Astrocyte of the cerebellum (primary cell): ENCODE data around the gene WDR76.
A peak's percentile ranks its signal among the peaks of the same experiment; 100 is the strongest.

ENCODE experiments used
- DNase-seq: peaks from one replicate; pipeline ENCODE4 v3.0.0-alpha.2; 2011; ENCODE audit warnings: low read depth
- H3K4me3 ChIP-seq: 2 replicates; pipeline ENCODE4 v1.5.1; 2011; ENCODE audit warnings: mild to moderate bottlenecking, low read depth, low read length, moderate library complexity
- CTCF ChIP-seq: IDR thresholded peaks from 2 replicates; pipeline ENCODE4 v1.5.1; 2012; ENCODE audit warnings: low read length, low read depth, moderate library complexity, mild to moderate bottlenecking; ENCODE audit errors: missing control alignments
- in situ Hi-C: cut with HindIII; loops from 2 replicates; pipeline ENCODE4 v1.10.0; 2017; ENCODE audit warnings: low sequenced_read_pairs

WDR76 gene

GRCh38 chr15:43911235-43911781 lies 84.5 kb downstream of the WDR76 start:
- peak; percentile 97 for DNase-seq
- in situ Hi-C loops, result loop anchor here (25.0 kb wide), 1 partner anchor 576 kb away; no protein-coding TSS in a partner anchor
- TF ChIP-seq CTCF, result no peak
- no peak overlapping the region for H3K4me3 ChIP-seq

- no peak for DNase-seq
- in situ Hi-C loops, result loop anchor here (25.0 kb wide), 1 partner anchor 575 kb away; no protein-coding TSS in a partner anchor
- TF ChIP-seq CTCF, result no peak
- H3K4me3 ChIP-seq, result no peak overlapping the region
Observed at GRCh38 chr15:43912208-43912607, 85.4 kb downstream of the WDR76 start.

GRCh38 chr15:43913026-43913780 lies 86.4 kb downstream of the WDR76 start:
- no peak overlapping the region for H3K4me3 ChIP-seq
- TF ChIP-seq CTCF, result no peak
- DNase-seq, result peak; percentile 94
- in situ Hi-C loops, result loop anchor here (25.0 kb wide), 1 partner anchor 574 kb away; no protein-coding TSS in a partner anchor

GRCh38 chr15:43913941-43914340 lies 87.1 kb downstream of the WDR76 start:
- DNase-seq, result no peak

GRCh38 chr15:43915631-43916325 lies 89.0 kb downstream of the WDR76 start:
- in situ Hi-C loops, result loop anchor here (25.0 kb wide), 1 partner anchor 572 kb away; no protein-coding TSS in a partner anchor
- no peak for TF ChIP-seq CTCF
- H3K4me3 ChIP-seq, result no peak overlapping the region
- no peak for DNase-seq

More at GRCh38 chr15:43913941-43914340, 87.1 kb downstream of the WDR76 start:
- in situ Hi-C loops, result loop anchor here (25.0 kb wide), 1 partner anchor 573 kb away; no protein-coding TSS in a partner anchor
- TF ChIP-seq CTCF, result no peak
- no peak overlapping the region for H3K4me3 ChIP-seq

GRCh38 chr15:43916326-43916660 lies 89.5 kb downstream of the WDR76 start:
- TF ChIP-seq CTCF, result no peak
- no peak overlapping the region for H3K4me3 ChIP-seq
- in situ Hi-C loops, result loop anchor here (25.0 kb wide), 1 partner anchor 571 kb away; no protein-coding TSS in a partner anchor
- DNase-seq, result no peak
